HL-60 (cell line): ENCODE results near the gene CCDC134.

Source experiments
- DNase-seq, 2 experiments: peaks; one replicate each; pipeline ENCODE4 v3.0.0-alpha.2; 2010 to 2020; ENCODE audit warnings: low read depth in 1 of 2, low spot score in 1 of 2
- H3K27ac ChIP-seq: fragments of 250-450 bp; sonication (Bioruptor Pico); replicated peaks from 2 replicates; pipeline ENCODE4 v1.5.1; 2020; ENCODE audit warnings: mild to moderate bottlenecking, moderate library complexity
- H3K27me3 ChIP-seq: fragments of 250-450 bp; sonication (Bioruptor Pico); 2 replicates; pipeline ENCODE4 v1.5.1; 2021; ENCODE audit warnings: mild to moderate bottlenecking, moderate library complexity; ENCODE audit not compliant: insufficient read depth, poor library complexity, severe bottlenecking
- H3K4me3 ChIP-seq: replicated peaks from 2 replicates; pipeline ENCODE4 v1.5.1; 2011; ENCODE audit warnings: mild to moderate bottlenecking, control low read depth, low read length; ENCODE audit not compliant: insufficient read depth
- CTCF ChIP-seq: IDR thresholded peaks from one replicate; pipeline ENCODE4 v1.5.1; 2011; ENCODE audit warnings: low read length, control low read depth, inconsistent platforms; ENCODE audit not compliant: insufficient read depth
- GABPA ChIP-seq: IDR thresholded peaks from 2 replicates; pipeline ENCODE4 v1.6.1; 2012; ENCODE audit warnings: low read depth
- POLR2AphosphoS5 ChIP-seq: IDR thresholded peaks from 2 replicates; pipeline ENCODE4 v1.6.1; 2012; ENCODE audit warnings: low read depth
- REST ChIP-seq: IDR thresholded peaks from 2 replicates; pipeline ENCODE4 v1.6.1; 2012; ENCODE audit warnings: low read depth; ENCODE audit not compliant: insufficient replicate concordance
- SPI1 ChIP-seq: IDR thresholded peaks from 2 replicates; pipeline ENCODE4 v1.6.1; 2012; ENCODE audit warnings: low read depth, mild to moderate bottlenecking, borderline replicate concordance

CCDC134 gene

GRCh38 chr22:41831383-41831782 is 30.9 kb downstream of the CCDC134 start:
- Histone ChIP-seq H3K4me3 (no peak overlapping the region), H3K27ac (peak overlapping the region; percentile 89), H3K27me3 (no peaks in the 10 kb centered on the region)
- TF ChIP-seq SPI1 (peak; percentile 48; the same call in 1 of the 2 replicates), GABPA (no peak)
- peak in 1 of 2 experiments; percentile 64 for DNase-seq

- TF ChIP-seq GABPA (no peak), CTCF (no peak), SPI1 (no peak), POLR2AphosphoS5 (no peak), REST (no peak)
- no peak for DNase-seq
- Histone ChIP-seq H3K27me3 (no peaks in the 10 kb centered on the region), H3K4me3 (peak overlapping the region; percentile 51), H3K27ac (peak overlapping the region; percentile 89)
Observed at GRCh38 chr22:41831828-41832552, 31.5 kb downstream of the CCDC134 start.

GRCh38 chr22:41832553-41833368 is 32.3 kb downstream of the CCDC134 start, which contains the start of gene SREBF2:
Gene SREBF2 (plus strand): TSS chr22:41833105. CDS start chr22:41833271, 166 bp downstream.
- Histone ChIP-seq H3K4me3 (peak within 1 kb of the TSS; percentile 80), H3K27ac (peak within 1 kb of the TSS; percentile 92), H3K27me3 (no peaks in the 10 kb centered on the region)
- peak; percentile 99 to 100 for DNase-seq
- TF ChIP-seq GABPA (no peak), POLR2AphosphoS5 (peak; percentile 81)

GRCh38 chr22:41833369-41834004 is 33.0 kb downstream of the CCDC134 start:
- Histone ChIP-seq H3K4me3 (peak overlapping the region; percentile 80), H3K27ac (peak overlapping the region; percentile 92), H3K27me3 (no peaks in the 10 kb centered on the region)
- peak; percentile 38 to 68 for DNase-seq
- TF ChIP-seq REST (no peak), POLR2AphosphoS5 (peak; percentile 12; the same call in 1 of the 2 replicates)
